ENCODE results near the gene SOCS7.

Gene SOCS7

DNA sequence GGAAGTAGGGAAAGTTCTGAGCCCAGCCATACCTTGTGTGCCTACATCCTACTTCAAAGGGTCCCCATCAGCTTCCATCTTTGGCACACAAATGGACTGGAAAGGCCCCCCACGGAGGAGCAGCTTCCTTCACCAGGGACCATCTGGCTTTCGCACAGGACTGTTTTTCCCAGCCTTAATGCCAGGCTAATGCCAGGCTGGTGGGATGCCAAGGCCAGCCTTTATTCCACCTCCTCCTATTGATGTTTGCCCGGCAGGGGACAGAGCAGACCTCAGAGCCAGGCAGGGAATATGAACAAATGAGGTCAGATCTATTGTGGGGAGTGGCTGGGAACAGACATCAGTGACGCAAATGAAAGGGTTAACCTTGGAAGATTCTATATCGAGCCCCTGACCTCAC, 13.6 kb upstream of the SOCS7 start:
- no peak for DNase-seq

DNA sequence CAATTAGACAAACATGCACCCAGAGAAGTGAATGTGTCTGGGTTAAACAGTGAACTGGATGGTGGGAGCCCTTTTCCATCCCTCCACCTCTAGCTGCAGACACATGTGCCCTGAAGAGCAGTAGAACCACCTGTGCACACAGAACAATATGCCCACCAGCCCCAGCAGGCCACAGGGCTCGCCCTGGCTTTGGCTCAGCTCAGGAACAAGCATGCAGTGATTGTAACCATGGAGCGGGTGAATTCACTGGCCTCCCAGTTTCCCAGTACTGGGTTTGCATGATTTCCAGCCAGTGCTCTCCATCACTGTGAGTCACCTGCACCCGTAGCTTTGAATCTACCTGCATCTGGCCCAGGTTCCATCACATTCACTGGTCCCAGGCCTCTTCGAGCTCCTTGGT, 13.1 kb upstream of the SOCS7 start:
- DNase-seq: no peak

DNA sequence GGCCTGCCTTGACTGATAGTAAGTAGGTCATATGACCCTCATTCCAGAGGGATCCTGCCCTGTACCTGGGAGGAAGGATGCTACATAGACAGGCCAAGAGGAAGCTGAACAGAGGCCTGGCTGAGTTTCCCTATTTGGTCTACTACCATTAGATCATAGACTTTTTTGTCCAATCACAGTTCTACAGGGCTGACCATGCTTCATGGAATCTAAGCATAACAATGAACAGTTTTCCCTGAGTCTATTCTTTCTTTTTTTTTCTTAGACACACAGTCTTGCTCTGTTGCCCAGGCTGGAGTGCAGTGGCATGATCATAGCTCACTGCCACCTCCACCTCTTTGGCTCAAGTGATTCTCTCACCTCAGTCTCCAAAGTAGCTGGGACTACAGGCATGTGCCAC, 11.8 kb upstream of the SOCS7 start:
- no peak for DNase-seq

DNA sequence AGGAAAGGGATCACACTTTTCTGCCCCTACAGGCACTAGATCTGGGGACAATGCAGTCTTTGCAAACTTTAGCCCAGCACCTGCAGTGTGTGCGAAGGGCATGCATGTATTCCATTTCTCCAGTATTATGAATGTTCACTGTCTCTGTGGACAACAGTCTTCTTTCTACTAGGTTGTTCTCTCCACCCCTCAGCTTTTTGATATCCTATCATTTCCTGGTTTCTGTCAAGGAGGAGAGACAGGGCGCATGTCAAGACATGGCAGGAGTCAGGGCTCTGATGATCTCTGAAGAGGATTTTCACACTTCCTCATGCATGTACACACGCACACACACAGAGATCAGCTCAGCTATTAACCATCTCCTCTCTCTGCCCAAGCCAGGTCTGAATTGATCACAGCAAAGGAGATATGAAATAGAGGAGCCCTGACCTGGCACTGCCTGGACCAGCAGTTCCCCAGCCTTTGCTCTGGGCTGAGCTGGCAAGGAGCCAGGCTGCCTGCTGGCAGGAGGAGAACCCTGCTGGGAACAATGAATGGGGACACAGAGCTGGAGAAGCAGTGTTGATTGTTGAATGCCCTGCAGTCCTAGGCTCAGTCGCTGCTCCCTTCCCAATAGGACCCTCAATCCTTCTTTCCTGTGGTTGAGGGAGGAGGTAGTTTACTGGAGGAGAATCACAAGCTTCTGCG, 10.5 kb upstream of the SOCS7 start:
- peak; percentile 62 for DNase-seq

DNA sequence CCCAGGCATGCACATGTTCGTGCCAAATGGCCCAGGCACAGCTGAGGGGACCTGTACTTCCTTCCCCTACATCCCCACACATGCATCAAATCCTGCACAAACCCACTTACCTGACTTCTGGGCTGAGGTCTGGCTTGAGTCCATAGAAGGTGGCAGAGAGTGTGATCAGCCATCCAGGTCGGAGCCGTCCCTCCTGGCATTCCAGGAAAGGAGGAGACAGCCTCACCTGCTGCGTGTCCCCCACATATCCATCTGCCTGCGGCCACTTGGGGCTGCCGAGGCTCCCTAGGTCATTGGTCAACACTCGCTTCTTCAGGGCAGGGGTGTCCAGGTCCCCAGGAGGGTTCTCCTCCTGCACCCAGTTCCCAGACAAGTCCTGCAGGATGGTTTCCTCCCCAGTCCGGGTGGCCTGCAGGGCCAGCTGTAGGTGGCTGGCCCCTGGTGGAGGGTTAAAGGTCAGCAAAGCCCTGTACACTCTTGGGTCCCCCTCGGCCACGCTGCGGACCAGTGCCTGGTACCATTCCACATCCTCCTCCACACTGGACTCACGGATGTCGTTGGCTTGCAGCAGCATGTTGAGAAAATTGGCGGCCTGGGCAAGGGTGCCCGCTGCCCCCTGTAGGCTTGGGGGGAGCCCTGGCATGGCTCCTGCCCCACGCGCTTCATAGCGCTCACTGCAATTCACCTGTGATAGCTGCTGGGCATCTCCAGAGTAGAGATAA, 8.6 kb upstream of the SOCS7 start:
- no peak for DNase-seq

DNA sequence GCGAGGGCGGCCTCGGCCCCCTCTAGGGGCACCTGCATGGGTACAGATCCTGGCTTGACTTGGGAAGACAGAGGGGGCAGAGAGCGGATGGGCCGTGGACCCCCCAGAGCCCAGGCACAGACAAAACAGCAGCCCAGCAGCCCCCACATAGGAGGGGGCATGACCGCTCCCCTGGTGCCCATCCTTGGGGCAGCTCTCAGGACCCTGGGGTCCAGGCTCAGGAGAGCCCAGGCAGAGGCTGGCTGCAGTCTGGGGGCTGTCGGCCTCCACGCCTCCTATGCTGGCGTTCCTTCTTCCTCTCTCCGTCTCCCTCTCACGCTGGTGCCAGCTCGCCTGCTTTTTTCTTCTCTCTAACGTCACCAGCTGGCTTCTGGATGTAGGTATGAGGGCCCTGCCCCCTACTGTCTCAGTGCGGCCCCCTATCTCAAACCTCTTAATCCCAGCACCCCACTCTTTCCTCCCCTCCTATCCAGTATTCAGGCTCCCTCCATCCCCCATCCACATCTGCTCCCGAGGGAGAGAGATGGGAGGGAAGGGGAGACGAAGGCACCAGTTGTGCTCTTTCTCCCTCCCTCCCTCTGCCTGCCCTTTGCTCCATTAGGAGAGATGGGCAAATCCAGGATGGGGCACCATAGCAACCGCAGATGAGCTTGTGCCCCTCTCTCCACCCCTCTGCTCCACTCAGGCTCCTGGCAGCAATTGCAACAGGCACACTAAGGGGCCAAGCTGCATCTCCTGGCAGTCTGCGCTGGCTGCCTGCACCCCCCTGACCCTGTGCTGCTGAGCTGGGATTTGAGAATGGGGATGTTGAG, 7.8 kb upstream of the SOCS7 start, which contains the start of gene GPR179:
Gene GPR179 (minus strand): TSS at position 349 of the 812 bp plus-strand sequence. CDS start 167 bp downstream, at position 182.
- DNase-seq: no peak

DNA sequence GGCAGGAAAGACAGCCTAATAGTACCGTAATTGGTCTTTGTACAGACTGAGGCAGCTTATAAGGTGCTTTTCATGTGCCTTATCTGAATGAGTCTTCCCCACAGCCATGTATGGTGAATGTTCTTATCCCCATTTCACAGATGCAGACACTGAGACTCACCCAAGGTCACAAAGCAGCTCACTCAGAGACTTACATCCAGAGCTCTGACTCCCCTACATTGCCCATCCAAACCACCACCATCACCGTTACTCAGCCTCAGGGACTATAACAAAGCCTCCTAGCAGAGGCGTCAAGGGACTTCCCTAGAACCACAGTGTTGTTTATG, 7.3 kb upstream of the SOCS7 start:
- no peak for DNase-seq

DNA sequence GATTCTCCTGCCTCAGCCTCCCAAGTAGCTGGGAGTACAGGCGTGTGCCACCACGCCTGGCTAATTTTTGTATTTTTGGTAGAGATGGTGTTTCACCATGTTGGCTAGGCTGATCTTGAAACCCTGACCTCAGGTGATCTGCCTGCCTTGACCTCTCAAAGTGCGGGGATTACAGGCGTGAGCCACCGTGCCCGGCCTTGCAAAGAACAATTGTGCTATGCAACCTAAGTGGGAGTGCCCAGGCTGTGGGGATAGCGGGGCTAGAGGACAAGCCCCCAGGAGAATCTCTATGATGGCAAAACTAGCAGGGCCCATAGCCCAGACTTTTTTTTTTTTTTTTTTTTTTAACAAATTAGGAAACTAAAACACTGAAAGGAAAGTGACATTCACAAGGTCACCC, 5.9 kb upstream of the SOCS7 start:
- no peak for DNase-seq

DNA sequence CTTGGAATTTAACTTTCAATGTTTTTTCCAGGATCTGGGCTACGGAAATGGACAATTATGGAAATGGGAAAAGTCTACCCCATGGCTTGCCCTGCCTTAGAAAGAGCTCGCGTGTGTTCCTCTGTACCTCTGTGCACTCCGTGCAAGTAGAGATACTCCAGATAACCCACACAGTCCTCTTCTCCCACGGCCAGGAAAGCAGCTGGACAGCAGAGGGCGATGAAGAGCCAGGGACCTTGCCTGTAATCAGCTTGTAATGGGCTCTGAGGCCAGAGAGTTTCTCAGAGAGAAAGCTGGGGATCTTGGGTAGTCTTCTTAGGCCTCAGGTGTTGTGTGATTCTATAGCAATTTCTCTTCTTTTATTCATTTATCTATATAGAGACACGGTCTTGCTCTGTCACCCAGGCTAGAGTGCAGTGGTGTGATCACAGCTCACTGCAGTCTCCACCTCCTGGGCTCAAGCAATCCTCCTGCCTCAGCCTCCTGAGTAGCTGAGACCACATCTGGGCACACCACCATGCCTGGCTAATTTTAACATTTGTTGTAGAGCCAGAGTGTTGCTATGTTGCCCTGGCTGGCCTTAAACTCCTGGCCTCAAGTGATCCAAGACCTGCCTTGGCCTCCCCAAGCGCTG, 2.4 kb upstream of the SOCS7 start:
- peak; percentile 76 for DNase-seq

DNA sequence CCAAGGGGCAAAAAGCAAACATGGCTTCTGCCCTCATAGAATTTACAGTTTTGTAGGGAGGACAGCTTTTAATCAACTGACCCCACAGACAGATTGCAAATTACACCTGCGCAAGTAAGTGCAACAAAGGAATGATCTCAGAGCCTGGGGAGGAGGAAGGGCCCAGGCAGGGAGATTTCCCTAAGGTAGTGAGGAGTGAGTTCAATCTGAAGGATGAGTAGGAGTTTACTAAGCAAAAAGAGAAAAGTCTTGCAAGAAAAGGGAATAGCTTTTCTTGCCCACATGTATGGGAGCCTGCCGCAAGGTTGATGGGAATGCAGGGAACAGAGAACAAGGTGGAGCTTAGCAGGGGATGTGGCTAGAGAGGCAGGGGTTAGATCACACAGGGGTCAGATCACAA, 1.6 kb upstream of the SOCS7 start:
- DNase-seq: no peak

DNA sequence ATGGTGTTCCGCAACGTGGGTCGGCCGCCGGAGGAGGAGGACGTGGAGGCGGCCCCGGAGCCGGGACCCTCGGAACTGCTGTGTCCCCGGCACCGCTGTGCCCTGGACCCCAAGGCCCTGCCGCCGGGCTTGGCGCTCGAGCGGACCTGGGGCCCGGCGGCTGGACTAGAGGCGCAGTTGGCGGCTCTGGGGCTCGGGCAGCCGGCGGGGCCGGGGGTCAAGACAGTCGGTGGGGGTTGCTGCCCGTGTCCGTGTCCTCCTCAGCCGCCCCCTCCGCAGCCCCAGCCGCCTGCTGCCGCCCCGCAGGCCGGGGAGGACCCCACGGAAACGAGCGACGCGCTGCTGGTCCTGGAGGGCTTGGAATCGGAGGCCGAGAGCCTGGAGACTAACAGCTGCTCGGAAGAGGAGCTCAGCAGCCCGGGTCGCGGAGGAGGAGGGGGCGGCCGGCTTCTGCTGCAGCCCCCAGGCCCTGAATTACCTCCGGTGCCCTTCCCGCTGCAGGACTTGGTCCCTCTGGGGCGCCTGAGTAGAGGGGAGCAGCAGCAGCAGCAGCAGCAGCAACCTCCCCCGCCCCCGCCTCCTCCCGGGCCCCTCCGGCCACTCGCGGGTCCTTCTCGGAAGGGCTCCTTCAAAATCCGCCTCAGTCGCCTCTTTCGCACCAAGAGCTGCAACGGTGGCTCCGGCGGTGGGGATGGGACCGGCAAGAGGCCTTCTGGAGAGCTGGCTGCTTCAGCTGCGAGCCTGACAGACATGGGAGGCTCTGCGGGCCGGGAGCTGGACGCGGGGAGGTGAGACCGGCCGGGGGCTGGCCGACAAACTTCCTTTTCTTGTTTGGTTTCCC, 821 bp downstream of the SOCS7 start:
- DNase-seq: peak; percentile 2

DNA sequence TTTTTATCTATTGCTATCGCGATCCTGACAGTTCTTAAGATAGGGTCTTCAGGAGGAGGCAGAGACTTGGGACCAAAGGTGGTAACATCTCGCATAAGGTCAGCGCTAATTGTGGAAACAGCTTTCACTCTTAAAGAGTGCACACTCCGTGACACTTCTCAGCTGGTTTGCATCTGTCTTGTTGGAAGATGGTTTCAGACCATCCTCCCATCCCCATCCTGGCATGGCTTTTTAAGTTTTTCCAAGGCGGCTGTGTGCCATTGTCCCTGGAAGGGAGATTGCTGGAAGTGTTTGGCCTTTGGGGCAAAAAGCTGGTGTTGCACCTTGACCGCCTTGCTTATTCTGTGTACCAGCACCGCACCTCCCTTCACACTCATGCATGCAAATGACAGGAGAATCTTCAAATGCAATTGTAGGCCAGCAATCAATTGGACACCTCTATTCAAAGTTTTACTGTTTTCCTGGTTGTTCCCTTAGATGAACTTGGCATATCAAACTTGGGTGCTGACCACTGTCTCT, 1.5 kb downstream of the SOCS7 start:
- no peak for DNase-seq

DNA sequence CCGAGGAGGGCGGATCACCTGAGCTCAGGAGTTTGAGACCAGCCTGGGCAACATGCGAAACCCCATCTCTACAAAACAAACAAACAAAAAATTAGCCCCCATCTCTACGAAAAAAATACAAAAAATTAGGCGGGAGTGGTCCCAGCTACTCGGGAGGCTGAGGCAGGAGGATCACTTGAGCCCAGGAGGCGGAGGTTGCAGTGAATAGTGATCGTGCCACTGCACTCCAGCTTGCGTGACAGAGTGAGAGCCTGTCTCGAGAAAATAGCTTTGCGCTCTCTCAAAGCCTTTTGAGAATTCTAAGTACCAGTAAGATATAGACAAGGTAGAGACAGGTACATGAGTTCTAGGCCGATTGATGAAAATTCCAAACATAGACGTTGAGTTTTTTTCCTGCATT, 2.0 kb downstream of the SOCS7 start:
- DNase-seq: no peak

DNA sequence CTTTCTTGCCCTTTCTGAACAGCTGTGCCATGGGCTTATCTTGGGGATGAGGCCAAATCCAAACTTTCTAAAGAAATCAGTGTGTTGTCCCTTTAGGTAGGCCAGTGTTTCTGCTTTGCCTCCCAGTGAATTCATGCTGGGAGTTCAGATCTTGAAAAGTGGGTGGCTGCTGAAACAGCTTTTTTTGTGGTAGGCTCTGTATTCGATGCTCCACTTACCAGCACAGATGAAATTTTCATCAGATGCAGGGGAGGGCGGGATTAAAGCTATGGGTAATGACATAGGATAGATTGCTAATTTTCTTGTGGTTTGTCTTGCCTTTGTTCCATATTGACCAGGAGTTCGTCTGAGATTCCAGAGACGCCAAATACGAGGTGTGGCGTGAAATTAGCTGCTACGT, 2.8 kb downstream of the SOCS7 start:
- no peak for DNase-seq

DNA sequence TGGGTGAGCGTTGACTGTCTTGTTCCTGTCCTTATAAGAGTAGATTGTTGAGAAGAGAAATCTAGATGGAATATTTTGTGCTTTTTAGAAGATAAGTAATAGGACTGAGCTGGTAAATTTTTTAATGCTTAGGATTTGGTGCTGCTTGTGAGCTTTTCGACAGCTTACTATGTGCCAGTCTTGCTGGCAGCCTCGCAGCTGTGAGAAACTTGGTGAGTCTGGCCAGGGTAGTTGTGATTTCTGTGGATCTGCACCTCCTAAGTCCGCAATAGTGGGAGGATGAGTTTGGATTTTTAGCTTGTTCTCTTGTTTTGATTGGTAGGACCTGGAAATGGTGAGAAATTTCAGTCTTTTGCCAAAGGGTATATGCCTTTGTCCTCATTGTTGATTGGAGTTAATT, 3.6 kb downstream of the SOCS7 start:
- no peak for DNase-seq

DNA sequence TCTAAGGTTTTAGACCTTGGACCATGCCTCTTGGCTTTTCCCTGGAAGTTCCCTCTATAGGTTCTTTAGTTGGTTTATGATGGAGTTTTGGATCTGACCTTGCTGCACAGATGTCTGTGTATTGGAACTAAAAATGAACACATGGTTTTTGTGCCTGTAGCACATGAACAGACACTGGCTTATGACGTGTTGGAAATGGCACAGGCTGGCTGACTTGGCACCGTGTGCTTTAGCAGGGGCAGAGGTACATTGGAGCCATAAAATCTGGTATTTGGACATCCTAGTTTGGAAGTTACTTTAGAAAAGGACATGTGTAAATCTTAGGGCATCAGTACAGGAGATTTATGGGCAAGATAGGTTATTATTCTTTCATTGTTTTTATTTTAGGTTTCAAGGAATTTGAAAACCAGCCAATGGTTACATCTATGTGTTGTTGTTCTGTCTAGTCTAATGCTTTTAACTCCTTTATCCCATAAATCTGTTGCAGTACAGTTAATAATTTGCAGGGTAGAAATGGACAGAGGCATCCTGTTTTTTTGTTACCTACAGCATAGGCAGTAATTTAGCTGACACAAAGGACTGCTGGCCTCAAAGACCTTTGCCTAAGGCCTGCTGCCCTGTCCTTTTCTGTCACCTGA, 6.0 kb downstream of the SOCS7 start:
- DNase-seq: no peak

DNA sequence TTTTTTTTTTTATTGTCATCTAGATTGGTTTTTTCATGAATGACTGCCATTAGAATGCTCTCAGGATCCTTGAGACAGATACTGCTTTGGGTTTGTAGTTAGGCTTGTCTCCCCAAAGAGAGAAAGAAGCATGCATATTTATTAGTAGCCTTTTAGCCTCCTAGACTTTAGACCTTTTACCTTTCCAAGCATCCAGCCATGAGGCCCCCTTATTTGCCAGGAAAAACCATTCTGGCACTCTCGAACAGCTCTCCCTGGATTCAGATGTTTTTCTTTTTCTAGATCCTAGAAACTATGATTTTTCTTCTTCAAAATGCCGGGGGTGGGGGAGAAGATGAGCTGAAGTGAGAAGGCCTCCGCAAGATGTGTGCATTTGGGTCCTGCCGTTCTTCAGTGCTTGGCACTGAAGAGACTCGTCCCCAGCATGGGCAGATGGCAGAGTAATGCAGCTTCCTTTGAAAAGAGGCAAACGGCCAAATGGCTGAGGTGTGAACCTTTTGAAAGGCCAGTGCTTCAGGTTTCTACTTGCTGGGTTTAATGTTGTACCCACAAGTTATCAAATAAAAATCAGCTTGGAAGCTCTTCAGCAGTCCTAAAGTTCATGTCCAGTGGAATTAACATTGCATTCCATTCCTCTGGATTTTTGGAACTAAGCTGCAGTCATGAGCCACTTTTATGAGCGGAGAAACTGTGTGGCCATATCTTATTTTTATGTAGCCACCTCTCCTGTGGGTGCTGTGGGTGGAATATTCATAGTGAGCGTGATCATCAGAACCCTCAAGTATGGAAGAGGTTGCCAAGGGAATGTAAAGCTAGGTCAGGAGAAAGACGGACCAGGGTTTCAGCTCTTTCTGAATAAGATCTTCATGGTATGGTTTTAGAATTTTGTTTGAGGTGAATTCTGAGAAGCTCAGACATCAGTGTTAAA, 7.2 kb downstream of the SOCS7 start:
- no peak for DNase-seq

DNA sequence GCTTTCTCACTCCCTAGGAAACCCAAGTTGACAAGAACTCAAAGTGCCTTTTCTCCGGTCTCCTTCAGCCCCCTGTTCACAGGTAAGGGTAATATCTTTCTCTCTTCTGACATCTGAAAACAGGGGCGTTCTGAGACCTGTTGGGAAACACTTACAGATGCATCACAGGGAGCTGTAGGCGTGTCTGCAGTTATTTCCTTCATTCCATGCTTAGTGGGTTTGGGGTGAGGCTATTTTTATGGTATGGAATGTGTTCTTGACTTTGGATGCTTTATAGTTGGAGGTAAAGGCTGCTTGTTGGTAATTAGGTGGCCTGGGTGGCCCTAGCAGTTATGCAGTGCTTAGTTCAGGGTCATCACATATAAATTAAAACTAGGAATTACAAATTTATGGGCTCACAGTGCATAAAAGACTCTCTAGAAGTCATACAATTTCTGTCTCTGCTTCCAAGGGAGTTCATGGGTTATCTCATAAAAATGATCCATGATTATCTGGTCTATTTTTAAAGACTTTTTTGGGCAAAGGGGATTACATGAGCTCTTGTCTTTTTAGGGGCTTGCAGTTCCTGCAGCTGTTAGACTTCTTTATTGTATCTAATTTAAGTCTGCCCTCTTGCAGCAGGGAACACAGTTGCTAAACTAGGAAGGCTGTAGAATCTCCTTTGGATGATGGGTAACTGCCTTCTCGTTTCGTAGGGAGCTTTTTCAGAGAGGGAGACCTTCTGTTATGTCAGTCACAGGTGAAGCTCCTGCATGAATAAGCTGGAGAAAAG, 10.2 kb downstream of the SOCS7 start:
- DNase-seq: no peak

DNA sequence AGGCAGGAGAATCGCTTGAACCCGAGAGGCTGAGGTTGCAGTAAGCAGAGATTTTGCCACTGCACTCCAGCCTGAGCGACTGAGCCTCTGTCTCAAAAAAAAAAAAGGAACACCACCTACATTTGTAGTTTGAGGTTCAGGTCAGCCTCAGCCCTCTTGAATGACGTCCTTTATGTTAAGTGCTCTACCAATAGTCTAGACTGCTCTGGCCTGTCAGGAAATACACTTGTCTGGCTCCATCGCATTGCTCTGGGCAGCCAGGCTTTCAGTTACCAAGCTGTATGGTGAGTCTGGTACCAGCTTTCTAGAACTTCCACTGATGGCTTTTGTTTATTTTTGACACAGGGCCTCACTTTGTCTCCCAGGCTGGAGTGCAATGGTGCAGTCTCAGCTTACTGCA, 11.4 kb downstream of the SOCS7 start:
- no peak for DNase-seq

DNA sequence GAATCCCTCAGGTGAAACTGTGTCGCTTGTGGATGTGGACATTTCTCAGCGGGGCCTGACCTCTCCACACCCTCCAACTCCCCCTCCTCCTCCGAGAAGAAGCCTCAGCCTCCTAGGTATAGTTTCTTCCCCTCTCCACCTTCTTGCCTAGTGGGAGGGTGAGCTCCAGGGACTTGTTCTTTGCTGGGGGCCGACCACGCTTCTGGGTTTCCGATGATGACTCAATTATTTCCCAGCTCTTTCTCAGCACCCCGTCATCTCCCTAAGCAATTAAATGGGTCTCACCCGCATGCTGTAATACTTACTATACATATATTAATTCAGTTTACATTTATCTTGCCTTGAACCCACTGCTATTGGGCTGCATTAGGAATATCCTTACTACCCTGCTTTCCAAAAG, 13.1 kb downstream of the SOCS7 start:
- no peak for DNase-seq
